Calu3 (cell line): ENCODE results near the gene CACNA2D2. TPM values are rescaled to one million over a fixed set of nuclear protein-coding genes. Genes with fewer than 3 reads are reported as not detected.

Experiments used
- BruUV-seq: library from RNA; stranded (reverse); fragments of 400-500 nt; replicated peaks from 2 replicates; lab custom pipeline; 2021; lab: Mats Ljungman, UMichigan
- CTCF ChIA-PET: fragments of 300-600 bp; sonication (Branson Sonifier 250); formaldehyde crosslinking; loops from one replicate; lab custom pipeline; 2022; ENCODE audit warnings: antibody characterized with exemption; lab: Charles Lee
- DNase-seq: peaks from one replicate; pipeline ENCODE4 v3.0.0; 2022
- H3K27ac Mint-ChIP-seq: one replicate; pipeline ENCODE4 v1.8.0; 2022; ENCODE audit warnings: mixed read lengths; ENCODE audit not compliant: unreplicated experiment
- H3K27me3 Mint-ChIP-seq: one replicate; pipeline ENCODE4 v1.8.0; 2022; ENCODE audit warnings: mixed read lengths; ENCODE audit not compliant: unreplicated experiment
- H3K36me3 Mint-ChIP-seq: one replicate; pipeline ENCODE4 v1.8.0; 2022; ENCODE audit warnings: mild to moderate bottlenecking, moderate library complexity, mixed read lengths; ENCODE audit not compliant: insufficient read depth, unreplicated experiment
- H3K4me1 Mint-ChIP-seq: one replicate; pipeline ENCODE4 v1.8.0; 2022; ENCODE audit warnings: mild to moderate bottlenecking, low read depth, mixed read lengths; ENCODE audit not compliant: unreplicated experiment
- H3K4me3 Mint-ChIP-seq: one replicate; pipeline ENCODE4 v1.8.0; 2022; ENCODE audit warnings: mild to moderate bottlenecking, low read depth, moderate library complexity, mixed read lengths; ENCODE audit not compliant: unreplicated experiment
- H3K9me3 Mint-ChIP-seq: one replicate; pipeline ENCODE4 v1.8.0; 2022; ENCODE audit warnings: low read depth, mixed read lengths; ENCODE audit not compliant: unreplicated experiment
- intact Hi-C: fragments of 100-400 bp; cut with micrococcal nuclease; formaldehyde crosslinking; loops from one replicate; pipeline ENCODE4 v1.10.0; 2022; ENCODE audit not compliant: unreplicated experiment
- total RNA-seq: library from RNA; stranded (reverse); gene quantifications from 2 replicates; pipeline ENCODE4 v1.2.3, GENCODE V29; 2022
- TF ChIP-seq, protein P1 (sequence below): fragments of 200-600 bp; IDR thresholded peaks from one replicate; pipeline ENCODE4 v1.8.0; 2022; ENCODE audit warnings: antibody characterized with exemption; ENCODE audit not compliant: unreplicated experiment

The CACNA2D2 gene
- total RNA-seq, 1 experiment from 2014 or later: 0.12 TPM

- H3K27me3 Mint-ChIP-seq: peaks cover 31% of the 10 kb centered on the region
- CTCF ChIA-PET: no interaction called here
- BruUV-seq: no TSS peak
Observed at GRCh38 chr3:50342813-50343633, 160.4 kb downstream of the CACNA2D2 start.

DNA sequence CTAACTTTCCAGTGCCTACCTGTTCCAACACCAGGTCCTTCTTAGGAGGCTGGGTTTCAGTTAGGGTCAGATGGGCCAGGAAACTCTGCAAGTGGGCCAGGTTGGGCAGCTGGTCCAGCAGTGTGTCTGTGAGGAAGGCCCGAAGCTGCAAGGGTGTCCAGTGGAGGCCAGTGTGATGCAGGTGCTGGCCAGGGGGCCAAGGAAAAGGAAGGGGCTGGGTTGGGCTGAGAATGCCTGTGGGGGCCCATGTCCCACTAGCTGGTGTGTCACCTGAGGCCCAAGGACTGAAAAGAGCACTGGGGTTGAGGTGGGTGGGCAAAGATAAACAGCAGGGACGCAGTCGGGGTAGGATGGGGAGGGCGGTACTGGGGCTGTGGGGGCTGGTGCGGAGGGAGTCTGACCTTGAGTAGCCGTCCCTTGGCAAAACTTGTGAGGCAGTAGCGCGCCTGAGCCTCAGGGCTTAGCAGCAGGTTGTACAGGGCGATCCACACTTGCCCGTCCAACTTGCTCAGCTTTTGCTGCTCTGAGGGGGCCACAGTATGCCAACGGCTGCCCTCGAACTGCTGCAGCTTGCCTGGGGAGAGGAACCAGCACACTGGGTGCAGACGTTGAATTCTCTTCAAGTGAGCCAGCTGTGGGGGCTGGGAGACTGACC, 161.3 kb downstream of the CACNA2D2 start:
- CTCF ChIA-PET: interaction anchor here (0.5 kb wide), 1 partner anchor 151 kb away, joined by 5 read pairs; no protein-coding TSS in a partner anchor
- H3K27me3 Mint-ChIP-seq: peaks cover 31% of the 10 kb centered on the region

More at GRCh38 chr3:50342813-50343633, 160.4 kb downstream of the CACNA2D2 start:
- H3K4me3 Mint-ChIP-seq: no peak overlapping the region
- peaks cover 17% of the 10 kb centered on the region for H3K36me3 Mint-ChIP-seq
- DNase-seq: no peak
- peaks cover 20% of the 10 kb centered on the region for H3K4me1 Mint-ChIP-seq
- H3K9me3 Mint-ChIP-seq: no peaks in the 10 kb centered on the region
- intact Hi-C loops: no loop called here
- H3K27ac Mint-ChIP-seq: no peak overlapping the region
- TF ChIP-seq, protein P1, sequence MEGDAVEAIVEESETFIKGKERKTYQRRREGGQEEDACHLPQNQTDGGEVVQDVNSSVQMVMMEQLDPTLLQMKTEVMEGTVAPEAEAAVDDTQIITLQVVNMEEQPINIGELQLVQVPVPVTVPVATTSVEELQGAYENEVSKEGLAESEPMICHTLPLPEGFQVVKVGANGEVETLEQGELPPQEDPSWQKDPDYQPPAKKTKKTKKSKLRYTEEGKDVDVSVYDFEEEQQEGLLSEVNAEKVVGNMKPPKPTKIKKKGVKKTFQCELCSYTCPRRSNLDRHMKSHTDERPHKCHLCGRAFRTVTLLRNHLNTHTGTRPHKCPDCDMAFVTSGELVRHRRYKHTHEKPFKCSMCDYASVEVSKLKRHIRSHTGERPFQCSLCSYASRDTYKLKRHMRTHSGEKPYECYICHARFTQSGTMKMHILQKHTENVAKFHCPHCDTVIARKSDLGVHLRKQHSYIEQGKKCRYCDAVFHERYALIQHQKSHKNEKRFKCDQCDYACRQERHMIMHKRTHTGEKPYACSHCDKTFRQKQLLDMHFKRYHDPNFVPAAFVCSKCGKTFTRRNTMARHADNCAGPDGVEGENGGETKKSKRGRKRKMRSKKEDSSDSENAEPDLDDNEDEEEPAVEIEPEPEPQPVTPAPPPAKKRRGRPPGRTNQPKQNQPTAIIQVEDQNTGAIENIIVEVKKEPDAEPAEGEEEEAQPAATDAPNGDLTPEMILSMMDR: no peak

DNA sequence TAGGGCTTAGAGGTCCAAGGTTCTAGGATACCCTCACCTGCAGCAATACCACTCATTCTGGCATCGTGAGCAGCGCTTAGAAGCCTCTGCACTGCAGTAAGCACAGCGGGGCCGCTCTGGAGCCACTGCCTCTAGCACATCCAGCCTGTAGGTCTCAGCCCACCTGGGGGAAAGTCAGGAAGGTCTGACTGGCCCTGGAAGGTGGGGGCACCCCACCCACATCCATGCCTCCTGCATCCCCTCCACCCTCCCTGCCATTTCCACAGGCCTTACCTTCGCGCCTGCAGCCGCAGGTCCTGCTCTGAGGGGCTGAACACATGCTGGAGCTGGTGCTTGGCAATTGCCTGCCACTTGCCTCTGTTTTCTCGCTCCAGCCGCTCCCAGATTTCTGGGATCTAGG, 161.9 kb downstream of the CACNA2D2 start:
- no TSS peak for BruUV-seq
- TF ChIP-seq, protein P1: no peak
- H3K4me3 Mint-ChIP-seq: no peak overlapping the region
- H3K36me3 Mint-ChIP-seq: peaks cover 29% of the 10 kb centered on the region
- no peaks in the 10 kb centered on the region for H3K9me3 Mint-ChIP-seq
- peaks cover 20% of the 10 kb centered on the region for H3K4me1 Mint-ChIP-seq
- intact Hi-C loops: no loop called here
- CTCF ChIA-PET: interaction anchor here (0.6 kb wide), 1 partner anchor 60 kb away, joined by 5 read pairs; no protein-coding TSS in a partner anchor
- no peak overlapping the region for H3K27ac Mint-ChIP-seq
- no peak for DNase-seq
- peaks cover 31% of the 10 kb centered on the region for H3K27me3 Mint-ChIP-seq

More for the DNA sequence above, 161.3 kb downstream of the CACNA2D2 start:
- DNase-seq: no peak
- TF ChIP-seq, protein P1: no peak
- H3K36me3 Mint-ChIP-seq: peaks cover 23% of the 10 kb centered on the region
- no TSS peak for BruUV-seq
- intact Hi-C loops: no loop called here
- peaks cover 20% of the 10 kb centered on the region for H3K4me1 Mint-ChIP-seq
- no peak overlapping the region for H3K4me3 Mint-ChIP-seq
- H3K9me3 Mint-ChIP-seq: no peaks in the 10 kb centered on the region
- H3K27ac Mint-ChIP-seq: no peak overlapping the region

DNA sequence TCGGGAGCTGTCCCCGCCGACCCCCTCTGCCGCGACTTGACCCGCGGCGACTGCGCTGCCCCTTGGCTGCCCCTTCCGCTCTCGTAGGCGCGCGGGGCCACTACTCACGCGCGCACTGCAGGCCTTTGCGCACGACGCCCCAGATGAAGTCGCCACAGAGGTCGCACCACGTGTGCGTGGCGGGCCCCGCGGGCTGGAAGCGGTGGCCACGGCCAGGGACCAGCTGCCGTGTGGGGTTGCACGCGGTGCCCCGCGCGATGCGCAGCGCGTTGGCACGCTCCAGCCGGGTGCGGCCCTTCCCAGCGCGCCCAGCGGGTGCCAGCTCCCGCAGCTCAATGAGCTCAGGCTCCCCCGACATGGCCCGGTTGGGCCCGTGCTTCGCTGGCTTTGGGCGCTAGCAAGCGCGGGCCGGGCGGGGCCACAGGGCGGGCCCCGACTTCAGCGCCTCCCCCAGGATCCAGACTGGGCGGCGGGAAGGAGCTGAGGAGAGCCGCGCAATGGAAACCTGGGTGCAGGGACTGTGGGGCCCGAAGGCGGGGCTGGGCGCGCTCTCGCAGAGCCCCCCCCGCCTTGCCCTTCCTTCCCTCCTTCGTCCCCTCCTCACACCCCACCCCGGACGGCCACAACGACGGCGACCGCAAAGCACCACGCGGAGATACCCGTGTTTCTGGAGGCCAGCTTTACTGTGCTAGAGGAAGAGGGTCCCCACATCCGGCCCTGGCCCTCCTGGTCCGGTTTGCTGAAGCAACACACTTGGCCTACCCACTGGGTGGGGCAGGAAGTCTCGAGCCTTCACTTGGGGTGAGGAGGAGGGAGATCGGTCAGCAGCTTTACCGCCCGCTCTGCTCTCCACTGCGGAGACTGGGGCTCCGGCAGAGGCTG, 162.7 kb downstream of the CACNA2D2 start, which contains the start of gene RASSF1:
Gene RASSF1, minus strand, starts transcription at position 389 of the 882 bp plus-strand sequence. Its CDS starts 31 bp downstream, at position 358.
- H3K9me3 Mint-ChIP-seq: no peaks in the 10 kb centered on the region
- peak within 1 kb of the TSS; percentile 17 for H3K27ac Mint-ChIP-seq
- DNase-seq: no peak
- peak within 1 kb of the TSS; percentile 59 for H3K4me3 Mint-ChIP-seq
- BruUV-seq: no TSS peak
- peaks cover 31% of the 10 kb centered on the region for H3K36me3 Mint-ChIP-seq
- H3K4me1 Mint-ChIP-seq: peaks cover 13% of the 10 kb centered on the region
- CTCF ChIA-PET: interaction anchor here (0.6 kb wide), 1 partner anchor 59 kb away, joined by 5 read pairs; no protein-coding TSS in a partner anchor
- intact Hi-C loops: no loop called here
- H3K27me3 Mint-ChIP-seq: peaks cover 31% of the 10 kb centered on the region
- TF ChIP-seq, protein P1: no peak
